H1 (cell line): Measurements from ENCODE around the gene CIDEA. TPM values are rescaled to one million over a fixed set of nuclear protein-coding genes. Genes with fewer than 3 reads are reported as not detected.
A peak's percentile ranks its signal among the peaks of the same experiment; 100 is the strongest.

Source experiments
- CHD2 ChIP-seq: IDR thresholded peaks from 2 replicates; pipeline ENCODE4 v1.6.1; 2012; ENCODE audit warnings: low read length, improper control_type of control experiment
- EZH2 ChIP-seq: fragments of 200-600 bp; sonication (generic); IDR thresholded peaks from 2 replicates; pipeline ENCODE4 v1.7.1; 2012; ENCODE audit warnings: low read depth, mild to moderate bottlenecking, moderate library complexity, low read length, inconsistent platforms; ENCODE audit not compliant: severe bottlenecking
- JUND ChIP-seq: IDR thresholded peaks from 2 replicates; pipeline ENCODE4 v1.6.1; 2011; ENCODE audit warnings: mild to moderate bottlenecking, improper control_type of control experiment, low read length
- RNF2 ChIP-seq: fragments of 200-900, 300-1000 bp; sonication (generic); IDR thresholded peaks from 2 replicates; pipeline ENCODE4 v1.7.1; 2016; ENCODE audit warnings: borderline replicate concordance, low read depth, mild to moderate bottlenecking, antibody characterized with exemption, low read length; ENCODE audit not compliant: poor library complexity, severe bottlenecking; ENCODE audit errors: missing control alignments
- TAF1 ChIP-seq: IDR thresholded peaks from 2 replicates; pipeline ENCODE4 v1.6.1; 2011; ENCODE audit warnings: mild to moderate bottlenecking, low read depth, low read length
- polyA plus RNA-seq, 7 experiments: library from polyadenylated mRNA; depleted of rRNA in 3 of 7; stranded (reverse) in 5 of 7; unstranded in 2 of 7; fragments of >200 nt in 5 of 7; fragments of 200-250 nt in 2 of 7; gene quantifications; 1 replicate in 5 of 7; 2 replicates in 1 of 7; 4 replicates in 1 of 7; pipeline versions ENCODE4 v1.2.1 to v1.2.3, GENCODE V29; 2011 to 2013; ENCODE audit warnings: missing spikeins in 2 of 7, mixed read lengths in 2 of 7
- total RNA-seq: library from RNA; stranded (reverse); fragmentation: NEBNext Ultra II Directional; extraction: Animal tissue kit (Norgen Biotek cat#: 25700); gene quantifications from 2 replicates; pipeline ENCODE4 v1.2.1, GENCODE V29; 2021
- TF ChIP-seq, protein P1 (sequence below): fragments of 300-600 bp; sonication (generic); IDR thresholded peaks from 2 replicates; pipeline ENCODE4 v1.7.1; 2012; ENCODE audit warnings: low read length, moderate library complexity, mild to moderate bottlenecking, inconsistent platforms; ENCODE audit not compliant: insufficient replicate concordance
- TF ChIP-seq, protein P2 (sequence below), 3 experiments: IDR thresholded peaks; 1 replicate in 2 of 3; 2 replicates in 1 of 3; pipeline versions ENCODE4 v1.5.1 to v1.6.1; 2011; ENCODE audit warnings: low read length in 3 of 3, mild to moderate bottlenecking in 3 of 3, inconsistent platforms in 2 of 3, low read depth in 1 of 3, moderate library complexity in 1 of 3; ENCODE audit not compliant: insufficient read depth in 1 of 3; ENCODE audit errors: control extremely low read depth in 1 of 3

CIDEA gene
- total and polyA plus RNA-seq, 2 of the 8 experiments (the other 6 are each of a cell fraction or from before 2014, with no cell fraction given) = not detected

DNA sequence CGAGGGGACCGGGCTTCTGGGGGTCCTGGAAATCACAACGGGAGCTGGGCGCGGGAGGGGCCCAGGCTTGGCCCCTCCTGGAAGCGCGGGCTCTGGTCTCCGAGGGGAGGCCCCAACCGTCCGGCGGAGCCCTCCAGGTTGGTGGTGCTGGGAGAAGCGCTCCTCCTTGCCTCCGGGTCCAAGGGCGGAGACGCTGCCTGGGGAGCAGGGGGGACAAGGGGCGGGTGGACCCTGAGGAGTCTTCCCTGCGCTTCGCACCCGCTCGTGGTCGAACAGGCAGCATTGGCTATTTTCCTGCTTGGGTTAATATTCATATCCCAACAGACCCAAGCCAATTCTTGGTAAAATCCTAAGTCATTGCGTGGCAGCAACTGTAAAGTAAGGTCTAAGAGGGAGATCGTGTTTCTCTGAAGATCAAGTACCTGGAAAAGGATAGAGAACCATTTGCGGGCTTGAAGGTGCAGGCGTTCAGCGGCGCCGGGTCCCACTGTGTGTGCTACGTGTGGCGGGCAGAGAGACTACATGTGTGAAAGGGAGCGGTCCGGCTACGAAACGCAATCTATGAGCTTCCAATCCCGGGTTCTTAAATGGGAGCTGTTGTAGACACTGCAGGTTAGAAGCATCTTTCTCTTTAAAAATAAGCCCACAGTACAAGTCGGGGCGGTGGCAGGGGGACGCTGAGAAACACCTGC, 805 bp downstream of the CIDEA start (continued):
- TF ChIP-seq, protein P1, sequence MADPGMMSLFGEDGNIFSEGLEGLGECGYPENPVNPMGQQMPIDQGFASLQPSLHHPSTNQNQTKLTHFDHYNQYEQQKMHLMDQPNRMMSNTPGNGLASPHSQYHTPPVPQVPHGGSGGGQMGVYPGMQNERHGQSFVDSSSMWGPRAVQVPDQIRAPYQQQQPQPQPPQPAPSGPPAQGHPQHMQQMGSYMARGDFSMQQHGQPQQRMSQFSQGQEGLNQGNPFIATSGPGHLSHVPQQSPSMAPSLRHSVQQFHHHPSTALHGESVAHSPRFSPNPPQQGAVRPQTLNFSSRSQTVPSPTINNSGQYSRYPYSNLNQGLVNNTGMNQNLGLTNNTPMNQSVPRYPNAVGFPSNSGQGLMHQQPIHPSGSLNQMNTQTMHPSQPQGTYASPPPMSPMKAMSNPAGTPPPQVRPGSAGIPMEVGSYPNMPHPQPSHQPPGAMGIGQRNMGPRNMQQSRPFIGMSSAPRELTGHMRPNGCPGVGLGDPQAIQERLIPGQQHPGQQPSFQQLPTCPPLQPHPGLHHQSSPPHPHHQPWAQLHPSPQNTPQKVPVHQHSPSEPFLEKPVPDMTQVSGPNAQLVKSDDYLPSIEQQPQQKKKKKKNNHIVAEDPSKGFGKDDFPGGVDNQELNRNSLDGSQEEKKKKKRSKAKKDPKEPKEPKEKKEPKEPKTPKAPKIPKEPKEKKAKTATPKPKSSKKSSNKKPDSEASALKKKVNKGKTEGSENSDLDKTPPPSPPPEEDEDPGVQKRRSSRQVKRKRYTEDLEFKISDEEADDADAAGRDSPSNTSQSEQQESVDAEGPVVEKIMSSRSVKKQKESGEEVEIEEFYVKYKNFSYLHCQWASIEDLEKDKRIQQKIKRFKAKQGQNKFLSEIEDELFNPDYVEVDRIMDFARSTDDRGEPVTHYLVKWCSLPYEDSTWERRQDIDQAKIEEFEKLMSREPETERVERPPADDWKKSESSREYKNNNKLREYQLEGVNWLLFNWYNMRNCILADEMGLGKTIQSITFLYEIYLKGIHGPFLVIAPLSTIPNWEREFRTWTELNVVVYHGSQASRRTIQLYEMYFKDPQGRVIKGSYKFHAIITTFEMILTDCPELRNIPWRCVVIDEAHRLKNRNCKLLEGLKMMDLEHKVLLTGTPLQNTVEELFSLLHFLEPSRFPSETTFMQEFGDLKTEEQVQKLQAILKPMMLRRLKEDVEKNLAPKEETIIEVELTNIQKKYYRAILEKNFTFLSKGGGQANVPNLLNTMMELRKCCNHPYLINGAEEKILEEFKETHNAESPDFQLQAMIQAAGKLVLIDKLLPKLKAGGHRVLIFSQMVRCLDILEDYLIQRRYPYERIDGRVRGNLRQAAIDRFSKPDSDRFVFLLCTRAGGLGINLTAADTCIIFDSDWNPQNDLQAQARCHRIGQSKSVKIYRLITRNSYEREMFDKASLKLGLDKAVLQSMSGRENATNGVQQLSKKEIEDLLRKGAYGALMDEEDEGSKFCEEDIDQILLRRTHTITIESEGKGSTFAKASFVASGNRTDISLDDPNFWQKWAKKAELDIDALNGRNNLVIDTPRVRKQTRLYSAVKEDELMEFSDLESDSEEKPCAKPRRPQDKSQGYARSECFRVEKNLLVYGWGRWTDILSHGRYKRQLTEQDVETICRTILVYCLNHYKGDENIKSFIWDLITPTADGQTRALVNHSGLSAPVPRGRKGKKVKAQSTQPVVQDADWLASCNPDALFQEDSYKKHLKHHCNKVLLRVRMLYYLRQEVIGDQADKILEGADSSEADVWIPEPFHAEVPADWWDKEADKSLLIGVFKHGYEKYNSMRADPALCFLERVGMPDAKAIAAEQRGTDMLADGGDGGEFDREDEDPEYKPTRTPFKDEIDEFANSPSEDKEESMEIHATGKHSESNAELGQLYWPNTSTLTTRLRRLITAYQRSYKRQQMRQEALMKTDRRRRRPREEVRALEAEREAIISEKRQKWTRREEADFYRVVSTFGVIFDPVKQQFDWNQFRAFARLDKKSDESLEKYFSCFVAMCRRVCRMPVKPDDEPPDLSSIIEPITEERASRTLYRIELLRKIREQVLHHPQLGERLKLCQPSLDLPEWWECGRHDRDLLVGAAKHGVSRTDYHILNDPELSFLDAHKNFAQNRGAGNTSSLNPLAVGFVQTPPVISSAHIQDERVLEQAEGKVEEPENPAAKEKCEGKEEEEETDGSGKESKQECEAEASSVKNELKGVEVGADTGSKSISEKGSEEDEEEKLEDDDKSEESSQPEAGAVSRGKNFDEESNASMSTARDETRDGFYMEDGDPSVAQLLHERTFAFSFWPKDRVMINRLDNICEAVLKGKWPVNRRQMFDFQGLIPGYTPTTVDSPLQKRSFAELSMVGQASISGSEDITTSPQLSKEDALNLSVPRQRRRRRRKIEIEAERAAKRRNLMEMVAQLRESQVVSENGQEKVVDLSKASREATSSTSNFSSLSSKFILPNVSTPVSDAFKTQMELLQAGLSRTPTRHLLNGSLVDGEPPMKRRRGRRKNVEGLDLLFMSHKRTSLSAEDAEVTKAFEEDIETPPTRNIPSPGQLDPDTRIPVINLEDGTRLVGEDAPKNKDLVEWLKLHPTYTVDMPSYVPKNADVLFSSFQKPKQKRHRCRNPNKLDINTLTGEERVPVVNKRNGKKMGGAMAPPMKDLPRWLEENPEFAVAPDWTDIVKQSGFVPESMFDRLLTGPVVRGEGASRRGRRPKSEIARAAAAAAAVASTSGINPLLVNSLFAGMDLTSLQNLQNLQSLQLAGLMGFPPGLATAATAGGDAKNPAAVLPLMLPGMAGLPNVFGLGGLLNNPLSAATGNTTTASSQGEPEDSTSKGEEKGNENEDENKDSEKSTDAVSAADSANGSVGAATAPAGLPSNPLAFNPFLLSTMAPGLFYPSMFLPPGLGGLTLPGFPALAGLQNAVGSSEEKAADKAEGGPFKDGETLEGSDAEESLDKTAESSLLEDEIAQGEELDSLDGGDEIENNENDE = no peak
- TF ChIP-seq, protein P2, sequence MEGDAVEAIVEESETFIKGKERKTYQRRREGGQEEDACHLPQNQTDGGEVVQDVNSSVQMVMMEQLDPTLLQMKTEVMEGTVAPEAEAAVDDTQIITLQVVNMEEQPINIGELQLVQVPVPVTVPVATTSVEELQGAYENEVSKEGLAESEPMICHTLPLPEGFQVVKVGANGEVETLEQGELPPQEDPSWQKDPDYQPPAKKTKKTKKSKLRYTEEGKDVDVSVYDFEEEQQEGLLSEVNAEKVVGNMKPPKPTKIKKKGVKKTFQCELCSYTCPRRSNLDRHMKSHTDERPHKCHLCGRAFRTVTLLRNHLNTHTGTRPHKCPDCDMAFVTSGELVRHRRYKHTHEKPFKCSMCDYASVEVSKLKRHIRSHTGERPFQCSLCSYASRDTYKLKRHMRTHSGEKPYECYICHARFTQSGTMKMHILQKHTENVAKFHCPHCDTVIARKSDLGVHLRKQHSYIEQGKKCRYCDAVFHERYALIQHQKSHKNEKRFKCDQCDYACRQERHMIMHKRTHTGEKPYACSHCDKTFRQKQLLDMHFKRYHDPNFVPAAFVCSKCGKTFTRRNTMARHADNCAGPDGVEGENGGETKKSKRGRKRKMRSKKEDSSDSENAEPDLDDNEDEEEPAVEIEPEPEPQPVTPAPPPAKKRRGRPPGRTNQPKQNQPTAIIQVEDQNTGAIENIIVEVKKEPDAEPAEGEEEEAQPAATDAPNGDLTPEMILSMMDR (IDR thresholded peaks at IDR 0.05; ENCODE audit: control extremely low read depth in 1 of 3, insufficient read depth in 1 of 3, low read depth in 1 of 3, low read length in 3 of 3) = no peak
- TF ChIP-seq EZH2 (peak; percentile 72), TAF1 (no peak), JUND (no peak), CHD2 (no peak), RNF2 (no peak)
